HCT116 (cell line): Measurements from ENCODE around the gene GRID2. TPM values are rescaled to one million over a fixed set of nuclear protein-coding genes. Genes with fewer than 3 reads are reported as not detected.

Experiments
- ATAC-seq: fragments of 200-7000 bp; cut with Tn5 transposase; 2 replicates; pipeline ENCODE4 v1.9.1; 2020; ENCODE audit warnings: mild to moderate bottlenecking, moderate library complexity
- BruUV-seq: library from RNA; stranded (reverse); fragments of 400-500 nt; replicated peaks from 2 replicates; lab custom pipeline; 2021; lab: Mats Ljungman, UMichigan
- CTCF ChIA-PET: fragments of 300-600 bp; sonication (Branson Sonifier 250); formaldehyde crosslinking; loops from one replicate; lab custom pipeline; 2021; ENCODE audit warnings: antibody characterized with exemption; lab: Charles Lee
- POLR2A ChIA-PET: fragments of 300-600, 350-600 bp; sonication (Branson Sonifier 250); formaldehyde crosslinking; loops from one replicate; lab custom pipeline; 2021; ENCODE audit warnings: antibody characterized with exemption; lab: Charles Lee
- RAD21 ChIA-PET, 2 experiments: fragments of 300-600 bp; sonication (Branson Sonifier 250); formaldehyde crosslinking; loops; one replicate each; lab custom pipeline; 2023; ENCODE audit warnings: low total read pairs in 2 of 2; ENCODE audit not compliant: uncharacterized antibody in 2 of 2, unreplicated experiment in 2 of 2, low non-redundant PET in 1 of 2; lab: Charles Lee
- DNase-seq: peaks from one replicate; pipeline ENCODE4 v3.0.0-alpha.2; 2010; ENCODE audit warnings: low read depth, low spot score
- H2AFZ ChIP-seq: fragments of 200-600 bp; shearing (Covaris generic), sonication (generic); 2 replicates; pipeline ENCODE4 v1.6.1; 2017; ENCODE audit warnings: low read depth, mixed run types, mixed read lengths, antibody characterized with exemption, low read length; ENCODE audit not compliant: poor library complexity, severe bottlenecking
- H3K27ac ChIP-seq: 2 replicates; pipeline ENCODE4 v1.5.1; 2012; ENCODE audit warnings: low read depth, low read length
- H3K27me3 ChIP-seq: fragments of 200-600 bp; sonication (generic); 2 replicates; pipeline ENCODE4 v1.6.1; 2016; ENCODE audit warnings: mixed run types, low read length, mixed read lengths; ENCODE audit not compliant: insufficient read depth
- H3K36me3 ChIP-seq, 2 experiments: fragments of 200-500 bp in 1 of 2; fragments of 200-600 bp in 1 of 2; sonication (Bioruptor generic) in 1 of 2; sonication (generic) in 1 of 2; 2 replicates each; pipeline versions ENCODE4 v1.5.1 to v1.6.1; 2014 to 2016; ENCODE audit warnings: low read length in 2 of 2, inconsistent platforms in 1 of 2, mixed read lengths in 1 of 2, mixed run types in 1 of 2; ENCODE audit not compliant: insufficient read depth in 2 of 2, control insufficient read depth in 1 of 2
- H3K4me1 ChIP-seq, 2 experiments: fragments of 200-600 bp in 1 of 2; sonication (generic) in 1 of 2; 2 replicates each; pipeline versions ENCODE4 v1.5.1 to v1.6.1; 2012 to 2017; ENCODE audit warnings: low read length in 2 of 2, inconsistent platforms in 1 of 2, mild to moderate bottlenecking in 1 of 2, mixed read lengths in 1 of 2, mixed run types in 1 of 2, moderate library complexity in 1 of 2; ENCODE audit not compliant: insufficient read depth in 2 of 2, control insufficient read depth in 1 of 2
- H3K4me2 ChIP-seq: fragments of 200-600 bp; sonication (generic); 2 replicates; pipeline ENCODE4 v1.6.1; 2017; ENCODE audit warnings: mixed run types, low read length, mixed read lengths
- H3K4me3 ChIP-seq, 2 experiments: fragments of 200-600 bp in 1 of 2; sonication (generic) in 1 of 2; replicated peaks in 1 of 2; 2 replicates each; pipeline ENCODE4 v1.5.1; 2011 to 2016; ENCODE audit warnings: low read length in 2 of 2, control low read depth in 1 of 2, low read depth in 1 of 2, mild to moderate bottlenecking in 1 of 2, mixed read lengths in 1 of 2, mixed run types in 1 of 2
- H3K79me2 ChIP-seq: fragments of 200-600 bp; sonication (generic); 2 replicates; pipeline ENCODE4 v1.6.1; 2017; ENCODE audit warnings: mild to moderate bottlenecking, mixed run types, low read length, moderate library complexity, mixed read lengths; ENCODE audit not compliant: insufficient read depth
- H3K9ac ChIP-seq: fragments of 200-600 bp; sonication (generic); 2 replicates; pipeline ENCODE4 v1.6.1; 2016; ENCODE audit warnings: low read length, mixed read lengths
- H3K9me2 ChIP-seq: fragments of 200-600 bp; sonication (generic), shearing (Covaris generic); 2 replicates; pipeline ENCODE4 v1.6.1; 2017; ENCODE audit warnings: mixed run types, mild to moderate bottlenecking, moderate library complexity; ENCODE audit not compliant: insufficient read depth
- H3K9me3 ChIP-seq, 2 experiments: fragments of 200-500 bp in 1 of 2; fragments of 200-600 bp in 1 of 2; sonication (Bioruptor generic) in 1 of 2; sonication (generic) in 1 of 2; 2 replicates each; pipeline ENCODE4 v1.6.1; 2014 to 2017; ENCODE audit warnings: low read length in 2 of 2, mixed read lengths in 2 of 2, inconsistent platforms in 1 of 2, low read depth in 1 of 2, mild to moderate bottlenecking in 1 of 2, mixed run types in 1 of 2, moderate library complexity in 1 of 2; ENCODE audit not compliant: control insufficient read depth in 1 of 2, insufficient read depth in 1 of 2
- H4K20me1 ChIP-seq: fragments of 200-600 bp; sonication (generic), shearing (Covaris generic); 2 replicates; pipeline ENCODE4 v1.6.1; 2017; ENCODE audit warnings: mixed run types, mild to moderate bottlenecking, moderate library complexity; ENCODE audit not compliant: insufficient read depth
- CBX3 ChIP-seq: IDR thresholded peaks from 2 replicates; pipeline ENCODE4 v1.6.1; 2012; ENCODE audit warnings: low read depth
- CEBPB ChIP-seq: IDR thresholded peaks from 2 replicates; pipeline ENCODE4 v1.6.1; 2012; ENCODE audit warnings: low read depth
- EZH2phosphoT487 ChIP-seq: fragments of 200-600 bp; IDR thresholded peaks from 2 replicates; pipeline ENCODE4 v1.6.1; 2018; ENCODE audit warnings: antibody characterized with exemption, borderline replicate concordance
- FOSL1 ChIP-seq: IDR thresholded peaks from 2 replicates; pipeline ENCODE4 v1.6.1; 2012; ENCODE audit warnings: low read depth
- JUND ChIP-seq: IDR thresholded peaks from 2 replicates; pipeline ENCODE4 v1.6.1; 2012
- MAX ChIP-seq: IDR thresholded peaks from 2 replicates; pipeline ENCODE4 v1.6.1; 2012
- POLR2A ChIP-seq: IDR thresholded peaks from 2 replicates; pipeline ENCODE4 v1.7.0; 2011; ENCODE audit warnings: borderline replicate concordance; ENCODE audit not compliant: insufficient read depth, insufficient read length; ENCODE audit errors: extremely low read depth
- POLR2AphosphoS5 ChIP-seq: IDR thresholded peaks from 2 replicates; pipeline ENCODE4 v1.6.1; 2011; ENCODE audit warnings: mild to moderate bottlenecking, low read depth, low read length, moderate library complexity
- RAD21 ChIP-seq: IDR thresholded peaks from 2 replicates; pipeline ENCODE4 v1.6.1; 2012; ENCODE audit warnings: low read depth, mild to moderate bottlenecking
- REST ChIP-seq: IDR thresholded peaks from 2 replicates; pipeline ENCODE4 v1.6.1; 2012; ENCODE audit warnings: low read depth
- SIN3A ChIP-seq: IDR thresholded peaks from 2 replicates; pipeline ENCODE4 v1.6.1; 2012; ENCODE audit warnings: low read depth
- SRF ChIP-seq: IDR thresholded peaks from 2 replicates; pipeline ENCODE4 v1.6.1; 2012; ENCODE audit warnings: low read depth
- YY1 ChIP-seq: IDR thresholded peaks from 2 replicates; pipeline ENCODE4 v1.6.1; 2011; ENCODE audit warnings: low read length, low read depth, moderate library complexity, mild to moderate bottlenecking; ENCODE audit not compliant: insufficient replicate concordance; ENCODE audit errors: extremely low read depth
- ZFX ChIP-seq: fragments of 450-650 bp; IDR thresholded peaks from 2 replicates; pipeline ENCODE4 v1.6.1; 2017
- ZNF274 ChIP-seq: fragments of 200-500 bp; sonication (Bioruptor generic); IDR thresholded peaks from 2 replicates; pipeline ENCODE4 v1.6.1; 2014; ENCODE audit warnings: mild to moderate bottlenecking, low read depth, low read length, inconsistent platforms
- intact Hi-C: fragments of 100-400 bp; cut with micrococcal nuclease; formaldehyde crosslinking; loops from 2 replicates; pipeline ENCODE4 v1.10.0; 2022
- total RNA-seq: library from RNA; stranded (reverse); gene quantifications from one replicate; pipeline ENCODE4 v1.2.1, GENCODE V29; 2021; ENCODE audit not compliant: unreplicated experiment
- TF ChIP-seq, protein P1 (sequence below): IDR thresholded peaks from 2 replicates; pipeline ENCODE4 v1.6.1; 2012

The GRID2 gene
- total RNA-seq, 1 experiment from 2014 or later = not detected

GRCh38 chr4:92847026-92847425 is 543.3 kb downstream of the GRID2 start:
- Histone ChIP-seq H3K27ac (no peak overlapping the region), H3K9me2 (no peaks in the 10 kb centered on the region), H3K4me2 (no peak overlapping the region), H3K9me3 (no peaks in the 10 kb centered on the region), H3K79me2 (no peaks in the 10 kb centered on the region), H2AFZ (no peak overlapping the region), H3K4me3 (no peak overlapping the region), H3K27me3 (no peaks in the 10 kb centered on the region), H3K9ac (no peak overlapping the region), H3K4me1 (no peaks in the 10 kb centered on the region), H4K20me1 (no peaks in the 10 kb centered on the region), H3K36me3 (no peaks in the 10 kb centered on the region)
- intact Hi-C loops = no loop called here
- BruUV-seq = no TSS peak
- DNase-seq = no peak
- CTCF ChIA-PET = no interaction called here
- RAD21 ChIA-PET = no interaction called here
- no peak for TF ChIP-seq POLR2AphosphoS5
- TF ChIP-seq REST = no peak
- TF ChIP-seq RAD21 = no peak
- no peak for TF ChIP-seq CBX3
- no peak for TF ChIP-seq EZH2phosphoT487
- TF ChIP-seq SIN3A = no peak
- TF ChIP-seq CEBPB = no peak
- no peak for TF ChIP-seq POLR2A
- TF ChIP-seq ZNF274 = no peak
- TF ChIP-seq MAX = no peak
- no peak for TF ChIP-seq JUND
- no peak for TF ChIP-seq YY1
- no peak for TF ChIP-seq FOSL1
- TF ChIP-seq ZFX = no peak
- TF ChIP-seq, protein P1, sequence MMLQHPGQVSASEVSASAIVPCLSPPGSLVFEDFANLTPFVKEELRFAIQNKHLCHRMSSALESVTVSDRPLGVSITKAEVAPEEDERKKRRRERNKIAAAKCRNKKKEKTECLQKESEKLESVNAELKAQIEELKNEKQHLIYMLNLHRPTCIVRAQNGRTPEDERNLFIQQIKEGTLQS = no peak
- no peak for TF ChIP-seq SRF
- no peak for ATAC-seq
- POLR2A ChIA-PET = no interaction called here
